HepG2 (cell line): ENCODE measurements around the gene FAM90A26. TPM values are rescaled to one million over a fixed set of nuclear protein-coding genes. Genes with fewer than 3 reads are reported as not detected.
"Not testable (repeated sequence)": the region's sequence is repeated elsewhere in the genome, so short reads cannot be mapped to it uniquely, and the experiment has no call there.

Experiments used
- ATAC-seq: fragments of 200-7000 bp; cut with Tn5 transposase; 3 replicates; pipeline ENCODE4 v1.9.1; 2020; ENCODE audit warnings: mild to moderate bottlenecking, moderate library complexity
- BruUV-seq: library from RNA; stranded (reverse); fragments of 400-500 nt; replicated peaks from 2 replicates; lab custom pipeline; 2021; lab: Mats Ljungman, UMichigan
- CTCF ChIA-PET: fragments of 300-600 bp; formaldehyde crosslinking; extraction: SDS; loops from one replicate; lab custom pipeline; 2021; ENCODE audit warnings: low total read pairs, inconsistent platforms, low intra/inter-chr PET ratio; lab: Yijun Ruan, JAX
- POLR2A ChIA-PET: fragments of 350-600 bp; sonication (Branson Sonifier 250); formaldehyde crosslinking; loops from one replicate; lab custom pipeline; 2020; ENCODE audit warnings: antibody characterized with exemption, inconsistent platforms; lab: Yijun Ruan, JAX
- DNase-seq: peaks from one replicate; pipeline ENCODE4 v3.0.0-alpha.2; 2015; ENCODE audit warnings: low spot score
- FAIRE-seq: peaks from 3 replicates; lab custom pipeline; 2011; peaks lifted over from hg19 to GRCh38; lab: Jason Lieb, UNC
- H2AFZ ChIP-seq: one replicate; pipeline ENCODE4 v1.6.1; 2011; ENCODE audit warnings: low read length, inconsistent platforms
- H3K27ac ChIP-seq: fragments of 300-600 bp; 3 replicates; pipeline ENCODE4 v1.8.0; 2011; ENCODE audit warnings: mixed run types, mild to moderate bottlenecking, mixed read lengths, low read length, inconsistent platforms; ENCODE audit not compliant: insufficient read depth; ENCODE audit errors: extremely low read length
- H3K27me3 ChIP-seq, 2 experiments: fragments of 200-600 bp in 1 of 2; 2 replicates in 1 of 2; 3 replicates in 1 of 2; pipeline versions ENCODE4 v1.6.0 to v1.8.0; 2011; ENCODE audit warnings: low read length in 2 of 2, mild to moderate bottlenecking in 2 of 2, moderate library complexity in 2 of 2, inconsistent platforms in 1 of 2; ENCODE audit not compliant: insufficient read depth in 2 of 2, control insufficient read depth in 1 of 2
- H3K36me3 ChIP-seq, 2 experiments: fragments of 200-600 bp in 1 of 2; replicated peaks in 1 of 2; 2 replicates in 1 of 2; 3 replicates in 1 of 2; pipeline versions ENCODE4 v1.5.1 to v1.8.0; 2011; ENCODE audit warnings: low read length in 2 of 2, inconsistent platforms in 1 of 2; ENCODE audit not compliant: insufficient read depth in 2 of 2, control insufficient read depth in 1 of 2
- H3K4me1 ChIP-seq: 2 replicates; pipeline ENCODE4 v1.5.1; 2012; ENCODE audit warnings: low read length, inconsistent platforms; ENCODE audit not compliant: insufficient read depth
- H3K4me2 ChIP-seq: 2 replicates; pipeline ENCODE4 v1.6.0; 2011; ENCODE audit warnings: low read depth, low read length, inconsistent platforms
- H3K4me3 ChIP-seq, 3 experiments: fragments of 200-600 bp in 1 of 3; sonication (generic), shearing (Covaris generic) in 1 of 3; replicated peaks in 1 of 3; 2 replicates each; pipeline ENCODE4 v1.5.1; 2011 to 2016; ENCODE audit warnings: low read length in 3 of 3, inconsistent platforms in 2 of 3, low read depth in 2 of 3, mild to moderate bottlenecking in 2 of 3, control low read depth in 1 of 3, mixed read lengths in 1 of 3; ENCODE audit not compliant: insufficient read depth in 1 of 3
- H3K79me2 ChIP-seq: one replicate; pipeline ENCODE4 v1.6.1; 2011; ENCODE audit warnings: low read length, inconsistent platforms; ENCODE audit not compliant: insufficient read depth
- H3K9ac ChIP-seq: 2 replicates; pipeline ENCODE4 v1.6.0; 2011; ENCODE audit warnings: mild to moderate bottlenecking, low read depth, low read length, inconsistent platforms; ENCODE audit not compliant: insufficient read depth
- H3K9me3 ChIP-seq: 2 replicates; pipeline ENCODE4 v1.5.1; 2012; ENCODE audit warnings: mild to moderate bottlenecking, low read length
- H4K20me1 ChIP-seq: 2 replicates; pipeline ENCODE4 v1.6.0; 2011; ENCODE audit warnings: inconsistent platforms, mild to moderate bottlenecking, low read length, moderate library complexity; ENCODE audit not compliant: insufficient read depth
- FOXA3 ChIP-seq: IDR thresholded peaks from 2 replicates; pipeline ENCODE4 v1.6.1; 2016; ENCODE audit warnings: missing genetic modification reagents, missing compliant biosample characterization
- HNRNPK ChIP-seq: fragments of 200-400 bp; formaldehyde crosslinking; IDR thresholded peaks from 2 replicates; pipeline ENCODE4 v1.6.1; 2018; ENCODE audit warnings: low read length, low read depth, moderate library complexity, mild to moderate bottlenecking; ENCODE audit not compliant: poor library complexity, severe bottlenecking
- MYC ChIP-seq: sonication (generic); formaldehyde crosslinking; IDR thresholded peaks from 2 replicates; pipeline ENCODE4 v1.9.0; 2021; ENCODE audit warnings: missing genetic modification reagents, borderline replicate concordance
- PITX1 ChIP-seq: sonication (generic); formaldehyde crosslinking; IDR thresholded peaks from 2 replicates; pipeline ENCODE4 v1.5.1; 2020; ENCODE audit warnings: mild to moderate bottlenecking, missing genetic modification reagents
- POLR2A ChIP-seq, 2 experiments: IDR thresholded peaks; 2 replicates each; pipeline ENCODE4 v1.6.1; 2011; ENCODE audit warnings: low read depth in 2 of 2, low read length in 2 of 2, mild to moderate bottlenecking in 1 of 2, moderate library complexity in 1 of 2; ENCODE audit not compliant: insufficient read depth in 1 of 2
- SOX6 ChIP-seq, 2 experiments: fragments of 450-650 bp in 1 of 2; sonication (generic) in 1 of 2; formaldehyde crosslinking in 1 of 2; IDR thresholded peaks; 2 replicates each; pipeline versions ENCODE4 v1.4.0 to v1.6.1; 2017 to 2020; ENCODE audit warnings: antibody characterized with exemption in 1 of 2, mild to moderate bottlenecking in 1 of 2, missing genetic modification reagents in 1 of 2
- SP4 ChIP-seq: sonication (generic); formaldehyde crosslinking; IDR thresholded peaks from 2 replicates; pipeline ENCODE4 v1.8.1; 2023; ENCODE audit warnings: mild to moderate bottlenecking, missing genetic modification reagents
- SP5 ChIP-seq: IDR thresholded peaks from 2 replicates; pipeline ENCODE4 v1.6.1; 2016; ENCODE audit warnings: low read depth, borderline replicate concordance
- WGBS: methylation state at CpG from one replicate; pipeline ENCODE4 v1.1.6; 2017; ENCODE audit warnings: low lambda C conversion rate; 5-methylcytosine and 5-hydroxymethylcytosine counted together
- in situ Hi-C: cut with HindIII; loops from 2 replicates; pipeline ENCODE4 v1.10.0; 2017; ENCODE audit warnings: low pct_unique_long_range_greater_than_20kb; ENCODE audit not compliant: extremely low pct_ligation_motif_present
- intact Hi-C: fragments of 100-400 bp; cut with micrococcal nuclease; formaldehyde crosslinking; loops from one replicate; pipeline ENCODE4 v1.10.0; 2022; ENCODE audit not compliant: unreplicated experiment
- polyA plus RNA-seq, 8 experiments: library from polyadenylated mRNA; depleted of rRNA in 3 of 8; stranded (reverse) in 7 of 8; unstranded in 1 of 8; fragments of >200 nt; fragmentation: Illumina TruSeq in 4 of 8; extraction: Trizol in 4 of 8; gene quantifications; 2 replicates each; pipeline versions ENCODE4 v1.2.1 to v1.2.3, GENCODE V29; 2011 to 2016; ENCODE audit warnings: low read depth in 4 of 8, missing spikeins in 1 of 8, mixed read lengths in 1 of 8; ENCODE audit not compliant: insufficient read depth in 1 of 8
- total RNA-seq, 5 experiments: library from RNA; depleted of rRNA; stranded (reverse); fragments of >200 nt; fragmentation: Illumina TruSeq; extraction: Trizol; gene quantifications; 2 replicates each; pipeline ENCODE4 v1.2.3, GENCODE V29; 2016; ENCODE audit warnings: low read depth in 1 of 5
- TF ChIP-seq, protein P1 (sequence below): sonication (generic); formaldehyde crosslinking; IDR thresholded peaks from 2 replicates; pipeline ENCODE4 v1.5.1; 2020; ENCODE audit warnings: mild to moderate bottlenecking, missing genetic modification reagents, moderate library complexity
- TF ChIP-seq, protein P2 (sequence below): sonication (generic); formaldehyde crosslinking; IDR thresholded peaks from 2 replicates; pipeline ENCODE4 v1.8.1; 2023; ENCODE audit warnings: mild to moderate bottlenecking, missing genetic modification reagents

Gene FAM90A26
- total and polyA plus RNA-seq, 2 of the 13 experiments (the other 11 are each of a cell fraction or from before 2014, with no cell fraction given): not detected

DNA sequence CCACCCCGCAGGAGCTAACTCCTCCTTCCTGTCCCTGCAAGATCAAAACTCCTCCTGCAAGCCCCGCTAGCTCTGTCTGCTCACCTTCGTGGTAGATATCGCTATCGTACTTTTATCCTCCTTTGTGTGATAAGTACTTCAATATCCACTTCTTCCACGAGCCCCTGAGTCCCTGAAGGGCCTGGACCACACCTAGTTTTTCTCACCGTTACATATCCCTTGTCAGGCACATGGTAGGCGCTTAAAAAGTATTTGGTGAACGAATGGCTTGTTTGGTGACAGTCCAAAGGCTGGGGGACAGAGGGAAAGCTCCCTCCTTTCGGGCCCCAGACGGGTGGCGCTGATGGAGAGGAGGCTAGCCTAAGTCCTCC lies 18.4 kb upstream of the FAM90A26 start:
- peak overlapping the region; percentile 77 for H3K4me2 ChIP-seq
- ATAC-seq, BruUV-seq, H3K27me3 ChIP-seq, CTCF ChIA-PET, H4K20me1 ChIP-seq, H3K36me3 ChIP-seq, FAIRE-seq, H3K79me2 ChIP-seq, DNase-seq, intact Hi-C loops, in situ Hi-C loops, H3K9me3 ChIP-seq: not testable (repeated sequence)
- peak overlapping the region; percentile 58 to 75 (median 72); a peak in 5 of 6 replicates for H3K4me3 ChIP-seq
- peaks cover 19% of the 10 kb centered on the region for H3K4me1 ChIP-seq
- H3K27ac ChIP-seq: peak overlapping the region; percentile 81
- peak overlapping the region; percentile 3 for H2AFZ ChIP-seq
- POLR2A ChIA-PET: interaction anchor here (1.6 kb wide), 1 partner anchor 540 kb away, joined by 4 read pairs; no protein-coding TSS in a partner anchor
- 0% methylated on average over 11 of the region's 12 CpGs for WGBS
- peak overlapping the region; percentile 70 for H3K9ac ChIP-seq
- TF ChIP-seq FOXA3 (0 out of 2 replicates have a peak, but pooled peaks have one; percentile 1), POLR2A (IDR thresholded peaks at IDR 0.05; ENCODE audit: insufficient read depth in 1 of 2, low read depth in 2 of 2, low read length in 2 of 2) (0 out of 4 replicates have a peak, but pooled peaks of 1 of the 2 experiments have one; percentile 13)

DNA sequence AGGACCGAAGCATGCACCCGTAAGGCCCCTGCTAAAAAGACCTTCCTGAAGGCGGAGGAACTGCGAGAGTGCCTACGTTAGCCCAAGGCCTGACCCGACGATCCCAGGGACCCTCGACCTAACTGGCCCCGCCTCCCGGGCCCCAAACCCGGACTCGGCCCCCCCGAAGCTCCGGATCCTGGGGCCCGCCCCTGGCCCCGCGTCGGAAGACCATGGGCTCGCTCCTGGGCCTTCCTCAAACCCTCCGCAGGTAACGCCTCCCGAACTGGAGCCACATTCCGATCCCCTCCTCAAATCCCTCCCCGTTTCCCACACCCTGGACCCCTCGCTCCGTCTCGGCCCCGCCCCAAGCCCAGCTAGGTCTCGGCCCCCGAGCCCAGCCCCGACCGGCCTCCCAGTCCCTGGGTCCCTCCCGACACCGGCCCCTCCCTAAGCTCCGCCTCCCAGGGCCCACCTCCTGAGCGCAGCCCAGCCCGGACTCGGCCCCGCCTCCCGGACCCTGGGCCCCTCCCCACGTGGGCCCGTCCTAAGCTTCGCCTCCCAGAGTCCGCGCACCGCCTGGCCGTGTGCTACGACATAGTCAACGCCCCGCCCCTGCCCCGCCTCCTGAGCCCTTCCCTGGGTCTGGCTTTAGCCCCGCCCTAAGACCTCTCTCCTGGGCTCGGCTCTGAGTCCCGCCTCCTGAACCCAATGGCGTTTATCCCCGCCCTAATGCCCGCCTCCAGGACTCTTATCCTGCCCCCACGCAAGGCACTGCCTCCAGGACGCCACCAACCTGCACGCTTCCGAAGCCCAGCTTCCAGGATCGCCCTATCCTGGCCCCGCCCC lies 17.8 kb upstream of the FAM90A26 start:
- H3K4me1 ChIP-seq: peaks cover 19% of the 10 kb centered on the region
- peak overlapping the region; percentile 81 for H3K27ac ChIP-seq
- H3K79me2 ChIP-seq; intact Hi-C loops; H3K27me3 ChIP-seq; H3K9me3 ChIP-seq; H3K36me3 ChIP-seq; BruUV-seq; H4K20me1 ChIP-seq; in situ Hi-C loops; H2AFZ ChIP-seq; CTCF ChIA-PET; TF ChIP-seq SOX6 (IDR thresholded peaks at IDR 0.05): not testable (repeated sequence)
- DNase-seq: peak; percentile 95
- peak overlapping the region; percentile 58 to 75 (median 72); a peak in 5 of 6 replicates for H3K4me3 ChIP-seq
- WGBS: 2% methylated on average over 15 of the region's 63 CpGs
- H3K4me2 ChIP-seq: peak overlapping the region; percentile 77
- ATAC-seq: peak; percentile 92
- POLR2A ChIA-PET: interaction anchor here (0.8 to 1.6 kb wide), 3 partner anchors 539 to 968 kb away, joined by 3 to 4 read pairs (median 3); partner anchors contain the start of gene WDR1
- peak; percentile 28 for FAIRE-seq
- peak overlapping the region; percentile 70 for H3K9ac ChIP-seq
- TF ChIP-seq FOXA3: 0 out of 2 replicates have a peak, but pooled peaks have one; percentile 2
- peak; percentile 88 for TF ChIP-seq HNRNPK
- peak; percentile 85 for TF ChIP-seq SP4 (CRISPR knock-in tag)
- TF ChIP-seq, protein P1, sequence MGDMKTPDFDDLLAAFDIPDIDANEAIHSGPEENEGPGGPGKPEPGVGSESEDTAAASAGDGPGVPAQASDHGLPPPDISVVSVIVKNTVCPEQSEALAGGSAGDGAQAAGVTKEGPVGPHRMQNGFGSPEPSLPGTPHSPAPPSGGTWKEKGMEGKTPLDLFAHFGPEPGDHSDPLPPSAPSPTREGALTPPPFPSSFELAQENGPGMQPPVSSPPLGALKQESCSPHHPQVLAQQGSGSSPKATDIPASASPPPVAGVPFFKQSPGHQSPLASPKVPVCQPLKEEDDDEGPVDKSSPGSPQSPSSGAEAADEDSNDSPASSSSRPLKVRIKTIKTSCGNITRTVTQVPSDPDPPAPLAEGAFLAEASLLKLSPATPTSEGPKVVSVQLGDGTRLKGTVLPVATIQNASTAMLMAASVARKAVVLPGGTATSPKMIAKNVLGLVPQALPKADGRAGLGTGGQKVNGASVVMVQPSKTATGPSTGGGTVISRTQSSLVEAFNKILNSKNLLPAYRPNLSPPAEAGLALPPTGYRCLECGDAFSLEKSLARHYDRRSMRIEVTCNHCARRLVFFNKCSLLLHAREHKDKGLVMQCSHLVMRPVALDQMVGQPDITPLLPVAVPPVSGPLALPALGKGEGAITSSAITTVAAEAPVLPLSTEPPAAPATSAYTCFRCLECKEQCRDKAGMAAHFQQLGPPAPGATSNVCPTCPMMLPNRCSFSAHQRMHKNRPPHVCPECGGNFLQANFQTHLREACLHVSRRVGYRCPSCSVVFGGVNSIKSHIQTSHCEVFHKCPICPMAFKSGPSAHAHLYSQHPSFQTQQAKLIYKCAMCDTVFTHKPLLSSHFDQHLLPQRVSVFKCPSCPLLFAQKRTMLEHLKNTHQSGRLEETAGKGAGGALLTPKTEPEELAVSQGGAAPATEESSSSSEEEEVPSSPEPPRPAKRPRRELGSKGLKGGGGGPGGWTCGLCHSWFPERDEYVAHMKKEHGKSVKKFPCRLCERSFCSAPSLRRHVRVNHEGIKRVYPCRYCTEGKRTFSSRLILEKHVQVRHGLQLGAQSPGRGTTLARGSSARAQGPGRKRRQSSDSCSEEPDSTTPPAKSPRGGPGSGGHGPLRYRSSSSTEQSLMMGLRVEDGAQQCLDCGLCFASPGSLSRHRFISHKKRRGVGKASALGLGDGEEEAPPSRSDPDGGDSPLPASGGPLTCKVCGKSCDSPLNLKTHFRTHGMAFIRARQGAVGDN (CRISPR knock-in tag): peak; percentile 59
- peak; percentile 23; the same call in 1 of the 2 replicates for TF ChIP-seq SOX6 (CRISPR knock-in tag; IDR thresholded peaks at IDR 0.05)
- TF ChIP-seq MYC: peak; percentile 51; the same call in 1 of the 2 replicates
- TF ChIP-seq POLR2A (IDR thresholded peaks at IDR 0.05; ENCODE audit: insufficient read depth in 1 of 2, low read depth in 2 of 2, low read length in 2 of 2): peak in 1 of 2 experiments; percentile 53; a peak in 2 of 4 replicates
- TF ChIP-seq, protein P2, sequence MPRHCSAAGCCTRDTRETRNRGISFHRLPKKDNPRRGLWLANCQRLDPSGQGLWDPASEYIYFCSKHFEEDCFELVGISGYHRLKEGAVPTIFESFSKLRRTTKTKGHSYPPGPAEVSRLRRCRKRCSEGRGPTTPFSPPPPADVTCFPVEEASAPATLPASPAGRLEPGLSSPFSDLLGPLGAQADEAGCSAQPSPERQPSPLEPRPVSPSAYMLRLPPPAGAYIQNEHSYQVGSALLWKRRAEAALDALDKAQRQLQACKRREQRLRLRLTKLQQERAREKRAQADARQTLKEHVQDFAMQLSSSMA (CRISPR knock-in tag): 0 out of 2 replicates have a peak, but pooled peaks have one; percentile 18
- TF ChIP-seq PITX1 (CRISPR knock-in tag): 0 out of 2 replicates have a peak, but pooled peaks have one; percentile 11
- peak; percentile 53; the same call in 1 of the 2 replicates for TF ChIP-seq SP5 (CRISPR knock-in tag)
